Measurements from ENCODE around the gene TMA7B.

- TF ChIP-seq POLR2A (IDR thresholded peaks at IDR 0.05; ENCODE audit: low read depth, low read length), result no peak
- TF ChIP-seq POLR2AphosphoS5 (IDR thresholded peaks at IDR 0.05; ENCODE audit: low read depth, low read length), result no peak
- TF ChIP-seq TAF1 (IDR thresholded peaks at IDR 0.05; ENCODE audit: borderline replicate concordance, low read depth, low read length), result no peak
Observed at GRCh38 chr22:39947220-39948216, 12.7 kb upstream of the TMA7B start.

Data from GM12892 (cell line).